ENCODE measurements around the gene ADAM12.
A peak's percentile ranks its signal among the peaks of the same experiment; 100 is the strongest.

The ADAM12 gene

DNA sequence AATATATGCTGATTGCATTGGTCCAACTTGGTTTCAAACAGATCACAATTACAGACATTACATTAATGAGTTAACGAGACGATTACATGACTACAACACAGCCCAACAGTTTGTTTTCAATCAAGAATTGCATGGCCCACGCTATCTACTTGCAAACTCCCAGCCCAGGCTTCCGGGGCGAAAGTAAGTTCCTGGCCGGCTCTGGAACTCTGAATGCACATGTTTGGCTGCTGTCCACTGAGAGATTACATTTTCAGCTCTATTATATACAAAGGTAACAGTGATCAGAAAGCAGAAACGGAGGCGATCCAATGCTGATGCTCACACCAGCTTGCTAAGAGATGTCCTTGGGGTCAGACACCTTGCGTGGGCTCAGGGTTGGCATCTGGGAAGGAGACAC is 285.6 kb downstream of the ADAM12 start:
- no peak for DNase-seq

DNA sequence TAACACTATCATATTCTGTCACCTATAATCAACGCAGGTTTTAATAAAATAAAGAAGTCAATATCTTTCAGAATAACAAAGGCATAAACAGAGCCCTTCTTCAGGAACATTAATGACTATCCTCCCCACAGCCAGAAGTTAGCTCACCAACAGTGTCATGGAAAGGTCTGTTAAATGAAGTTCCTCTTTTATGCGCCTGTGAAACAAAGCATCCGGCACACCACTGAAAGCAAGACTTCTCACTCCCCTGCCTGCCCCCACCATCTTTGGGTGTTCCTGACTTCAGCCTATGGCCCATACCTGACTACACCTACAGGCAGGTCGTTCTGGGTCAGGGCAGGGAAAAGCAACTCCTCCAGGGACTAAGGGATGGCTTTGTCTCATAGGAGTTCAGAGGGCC is 286.5 kb downstream of the ADAM12 start:
- DNase-seq: no peak

DNA sequence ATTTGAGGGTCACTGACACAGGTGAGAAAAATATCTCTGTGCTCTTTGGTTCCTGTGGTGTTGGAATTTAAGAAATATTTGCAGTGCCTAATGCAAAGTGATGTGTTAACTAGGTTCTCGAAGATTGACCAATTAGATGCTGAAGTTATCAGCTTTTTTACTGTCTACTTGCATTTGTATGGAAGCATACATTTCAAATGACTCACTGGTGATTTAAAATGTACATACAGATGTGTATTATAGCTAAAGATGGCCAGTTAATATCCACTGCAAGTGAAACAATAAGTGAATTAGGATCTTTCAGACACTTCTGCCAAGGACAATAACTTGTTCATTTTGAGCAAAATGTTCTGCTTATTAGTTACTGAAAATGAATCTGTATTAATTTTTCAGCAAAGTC is 287.0 kb downstream of the ADAM12 start:
- no peak for DNase-seq

DNA sequence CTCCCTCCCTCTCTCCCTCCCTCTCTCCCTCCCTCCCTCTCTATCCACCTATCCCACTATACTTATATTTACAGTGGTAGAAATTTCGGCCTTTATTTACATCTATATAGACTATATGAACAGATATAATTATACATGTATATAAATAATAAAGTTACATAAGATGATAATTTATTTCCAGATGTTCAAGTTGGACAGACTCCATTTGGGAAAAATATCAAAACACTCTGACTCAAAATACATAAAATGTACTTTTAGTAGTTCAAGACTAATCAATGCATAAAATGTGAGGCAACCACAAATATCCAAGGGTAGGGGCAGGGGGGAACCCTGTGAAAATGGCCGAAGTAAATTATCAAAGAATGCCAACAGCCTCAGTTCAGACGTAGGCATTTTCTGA is 288.9 kb downstream of the ADAM12 start:
- DNase-seq: no peak

DNA sequence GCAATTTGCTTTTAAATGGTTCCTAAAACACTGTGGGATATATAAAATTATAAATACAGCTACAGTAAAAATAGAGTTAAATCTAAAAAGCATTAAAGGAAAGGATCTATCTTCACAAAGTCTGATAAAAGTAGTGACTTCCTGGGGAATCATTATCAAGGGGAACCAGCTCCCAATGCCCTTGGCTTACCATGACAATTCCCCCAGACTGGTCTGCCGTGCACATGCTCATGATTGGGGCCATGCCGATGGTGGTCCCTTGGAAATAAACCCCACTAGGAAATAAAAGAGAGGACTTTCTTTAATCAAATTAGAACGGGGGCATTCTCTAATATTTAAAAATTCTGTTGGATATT is 290.1 kb downstream of the ADAM12 start:
- DNase-seq: no peak

DNA sequence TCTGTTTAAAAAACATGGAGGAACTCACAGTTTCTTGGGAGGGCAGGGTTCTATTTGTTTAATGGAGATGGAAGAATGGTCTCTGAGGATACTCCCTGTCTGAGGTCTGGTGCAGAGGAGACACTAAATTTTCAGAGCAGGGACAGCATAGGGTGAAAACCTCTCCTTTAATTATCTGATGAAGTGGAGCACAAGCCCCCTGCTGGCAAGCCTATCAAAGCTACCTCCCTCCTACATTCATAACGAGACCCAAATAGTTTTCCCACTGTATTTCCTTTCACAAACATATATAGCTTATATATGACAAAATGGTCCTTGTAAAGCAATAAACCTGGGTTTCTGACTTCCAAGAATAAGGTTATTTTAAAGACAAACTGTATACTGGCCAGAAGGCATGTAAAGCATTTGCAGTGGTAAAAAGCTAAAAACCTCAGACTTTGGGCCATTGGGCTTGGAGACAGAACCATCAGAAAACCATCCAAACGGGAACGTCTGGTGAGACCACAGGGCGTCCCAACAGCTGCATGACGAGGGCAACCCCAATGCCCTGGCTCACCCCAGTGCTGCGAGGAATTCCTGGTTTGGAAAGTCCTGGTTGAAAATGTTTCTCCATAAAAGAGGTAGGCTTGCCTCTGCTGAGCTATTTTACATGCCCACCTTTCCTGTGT is 290.6 kb downstream of the ADAM12 start:
- DNase-seq: no peak

DNA sequence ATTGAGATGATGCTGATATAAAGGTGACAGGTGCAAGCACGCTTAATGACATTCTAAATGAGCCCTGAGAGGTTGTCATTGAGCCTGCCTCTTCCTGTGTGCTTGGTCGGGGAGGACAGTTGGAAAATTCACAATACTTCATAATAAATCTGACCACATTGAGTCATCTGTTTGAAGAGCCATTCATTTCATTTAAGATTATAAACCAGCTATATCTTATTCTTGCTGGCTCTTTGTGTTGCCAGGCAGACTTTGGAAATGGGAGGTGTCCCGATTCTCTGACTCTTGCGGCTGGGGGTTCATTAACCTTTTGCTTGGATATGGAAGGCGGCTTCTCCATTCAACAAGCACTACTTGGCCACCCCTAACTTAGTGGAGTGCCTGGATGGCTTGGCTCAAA is 293.7 kb downstream of the ADAM12 start:
- no peak for DNase-seq

DNA sequence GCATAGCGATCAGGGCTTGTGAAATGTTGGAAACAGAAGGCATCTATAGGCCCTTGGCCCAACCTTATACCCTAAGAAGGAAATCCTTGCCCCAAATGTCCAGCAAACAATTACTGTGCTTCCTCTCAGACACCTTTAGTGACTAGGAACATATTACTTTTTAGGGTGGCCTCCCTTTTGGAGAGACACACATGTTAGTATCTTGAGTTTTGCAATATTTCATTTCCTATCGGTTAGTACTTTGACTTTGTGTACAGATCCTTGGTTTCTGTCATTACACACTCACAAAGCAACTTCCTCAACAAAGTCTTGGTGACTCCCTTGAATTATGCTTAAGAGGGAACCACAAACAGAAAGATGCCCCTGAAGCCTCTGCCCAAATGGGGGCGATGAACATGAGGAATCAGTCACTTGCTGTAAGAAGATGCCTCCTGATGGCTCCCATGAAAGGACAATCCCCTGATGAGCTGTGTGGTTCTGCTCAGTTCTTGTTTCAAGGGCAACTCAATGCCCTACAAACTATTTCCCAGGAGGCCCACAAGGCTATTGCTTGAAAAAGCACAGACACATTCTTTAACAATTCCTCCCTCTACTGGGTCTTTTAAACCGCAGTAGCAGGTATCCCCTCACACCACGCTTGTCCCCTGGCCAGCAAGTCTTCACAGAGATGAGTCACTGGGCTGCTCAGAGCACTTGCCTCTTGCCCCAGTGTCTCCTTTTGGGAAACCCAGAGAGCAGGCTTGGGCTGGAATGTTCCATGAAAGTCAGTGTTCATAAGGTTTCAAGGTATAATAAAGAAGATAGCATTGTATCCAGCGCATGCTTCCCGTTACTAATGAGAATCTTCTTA is 295.7 kb downstream of the ADAM12 start:
- no peak for DNase-seq

DNA sequence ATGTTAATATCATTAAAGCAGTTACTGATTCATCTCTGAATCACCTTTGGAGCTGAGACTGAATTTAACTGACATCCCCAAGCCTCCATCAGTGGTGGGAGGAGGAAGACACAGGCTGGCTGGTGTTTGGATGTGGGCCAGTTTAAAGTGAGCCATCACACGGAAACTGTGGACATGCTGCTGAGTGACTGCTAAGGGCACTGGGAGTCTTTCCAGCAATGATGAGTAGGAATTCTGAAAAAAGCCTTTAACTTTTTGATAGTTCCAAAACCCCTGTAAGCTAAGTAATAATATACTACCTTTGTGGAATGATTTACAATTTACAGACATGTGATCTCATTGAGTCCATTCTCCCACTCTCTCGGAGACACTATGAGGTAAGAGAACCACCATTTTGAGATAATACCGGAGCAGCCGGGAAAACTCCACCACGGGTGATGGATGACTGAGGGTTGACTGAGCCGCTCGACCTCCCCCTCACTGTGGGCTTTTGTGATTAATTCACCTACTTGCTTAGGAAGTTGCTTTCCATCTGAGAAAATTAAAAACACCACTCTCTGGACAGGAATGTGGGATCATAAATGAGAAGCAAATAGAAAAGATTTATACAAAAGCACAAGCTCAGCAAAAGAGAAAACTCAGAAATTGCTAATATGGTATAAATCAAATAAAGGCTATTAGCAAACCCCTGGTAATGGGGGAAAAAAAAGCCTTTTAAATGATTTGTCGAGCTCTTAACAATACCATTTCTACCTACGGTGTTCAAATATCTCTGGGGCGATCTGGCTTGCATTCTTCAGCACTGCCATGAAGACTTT is 297.2 kb downstream of the ADAM12 start:
- peak; percentile 78 for DNase-seq

DNA sequence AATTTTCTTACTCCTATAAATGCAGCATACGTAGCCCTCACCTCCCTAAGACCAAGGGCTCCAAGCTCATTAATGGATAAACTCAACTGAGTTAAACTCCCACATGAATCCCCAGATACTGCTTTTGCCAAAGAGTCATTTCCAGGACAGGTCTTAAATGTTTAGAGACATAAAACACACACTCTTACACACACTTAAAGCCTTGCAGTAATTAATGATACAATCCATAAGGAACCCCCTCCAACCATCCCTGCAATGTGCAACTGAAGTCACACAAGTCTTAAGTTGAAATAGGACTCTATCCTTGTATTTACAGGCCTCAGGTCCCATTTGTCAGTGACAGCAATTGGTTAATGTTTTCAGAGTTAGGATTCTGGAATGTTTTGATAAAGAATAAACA is 297.8 kb downstream of the ADAM12 start:
- DNase-seq: no peak

DNA sequence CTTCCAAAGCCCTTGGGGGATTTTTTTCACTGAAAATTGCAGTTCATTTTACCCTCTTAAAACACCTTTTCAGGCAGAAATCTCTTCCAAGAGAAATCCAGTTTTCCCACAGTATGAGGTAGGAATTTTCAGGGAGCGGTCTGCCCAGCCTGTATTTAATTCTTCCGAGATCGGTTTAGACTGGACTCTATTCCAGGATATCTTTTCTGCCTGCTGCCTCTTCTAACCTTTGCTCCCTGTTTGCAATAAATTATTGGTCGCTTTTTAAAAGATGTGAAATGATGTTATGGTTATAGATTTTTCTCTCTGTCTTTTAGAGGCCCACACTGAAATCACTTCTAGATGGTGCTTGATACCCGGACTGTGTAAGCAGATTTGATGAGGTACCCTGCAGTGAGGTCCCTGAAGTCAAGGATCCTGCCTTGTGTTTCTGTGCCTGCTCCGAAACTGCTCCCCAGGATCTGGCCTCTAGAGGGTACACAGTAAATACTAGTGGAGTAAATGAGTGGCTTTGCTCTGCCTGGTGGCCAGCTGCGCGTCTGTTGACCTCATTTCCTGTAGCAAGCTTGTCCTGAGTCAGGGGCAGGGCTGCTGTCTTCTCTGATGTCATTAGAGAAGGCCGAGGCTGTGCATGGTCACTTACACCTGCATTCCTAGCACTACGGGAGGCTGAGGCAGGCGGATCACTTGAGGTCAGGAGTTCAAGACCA is 300.3 kb downstream of the ADAM12 start:
- no peak for DNase-seq

DNA sequence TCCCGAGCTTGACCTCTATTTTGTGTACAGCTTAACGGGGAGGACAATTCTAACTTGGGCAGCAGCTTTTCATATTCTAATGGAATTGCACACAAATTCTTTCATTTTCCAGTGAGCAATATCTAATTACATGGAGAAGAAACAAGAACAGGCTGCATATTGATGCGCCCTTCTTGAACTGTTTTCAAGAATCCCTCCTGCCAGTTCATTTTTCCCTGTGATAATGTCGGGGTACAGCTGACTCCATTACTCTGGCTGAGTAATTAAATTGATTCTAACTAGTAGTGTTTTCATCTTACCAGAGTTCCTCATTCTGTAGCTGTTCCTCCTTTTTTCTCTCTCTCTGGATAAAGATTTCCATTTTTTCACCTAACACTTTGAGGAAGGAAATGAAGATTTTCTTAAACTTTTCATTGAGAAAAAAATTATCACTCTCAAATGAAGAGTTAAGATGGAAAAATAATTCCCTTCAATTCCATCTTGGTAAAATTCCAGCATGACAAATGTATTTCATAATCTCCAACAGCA is 301.1 kb downstream of the ADAM12 start:
- no peak for DNase-seq

DNA sequence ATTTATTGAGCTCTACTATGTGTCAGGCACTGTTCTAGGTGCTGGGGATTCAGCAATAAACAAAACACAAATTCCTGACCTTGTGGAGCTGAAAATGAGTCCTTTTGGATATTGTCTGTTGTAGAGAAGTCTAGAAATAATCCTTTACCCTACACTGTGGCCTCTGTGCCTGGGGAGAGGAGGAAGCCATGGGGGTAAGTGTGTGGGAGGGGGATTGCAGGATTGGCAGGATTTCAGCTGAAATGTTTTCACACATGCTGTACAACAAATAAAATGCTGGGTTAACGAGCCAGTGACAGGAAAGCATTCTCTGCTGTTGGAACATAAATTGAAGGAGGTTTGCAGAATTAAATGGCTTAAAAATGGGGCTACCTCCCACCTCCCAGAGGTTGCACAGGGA is 302.5 kb downstream of the ADAM12 start:
- DNase-seq: no peak

DNA sequence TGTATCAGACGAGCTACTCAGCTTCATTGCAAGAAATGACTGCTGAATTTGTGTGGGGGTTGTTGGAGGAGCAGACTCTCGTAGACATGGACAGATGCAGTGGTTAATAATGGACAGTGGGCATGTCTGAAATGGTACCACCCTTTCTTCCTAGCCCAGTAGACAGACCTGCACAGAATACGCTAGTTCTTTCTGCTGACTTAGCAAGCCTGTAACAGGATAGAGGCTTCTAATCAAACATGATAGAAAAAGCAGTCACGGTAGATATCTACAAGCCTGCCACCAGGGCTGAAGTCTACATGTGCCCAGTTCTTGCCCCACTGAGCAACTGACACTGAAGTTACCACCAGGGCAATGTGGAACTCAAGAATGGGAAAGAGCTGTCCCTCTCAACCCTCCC is 303.9 kb downstream of the ADAM12 start:
- DNase-seq: no peak

DNA sequence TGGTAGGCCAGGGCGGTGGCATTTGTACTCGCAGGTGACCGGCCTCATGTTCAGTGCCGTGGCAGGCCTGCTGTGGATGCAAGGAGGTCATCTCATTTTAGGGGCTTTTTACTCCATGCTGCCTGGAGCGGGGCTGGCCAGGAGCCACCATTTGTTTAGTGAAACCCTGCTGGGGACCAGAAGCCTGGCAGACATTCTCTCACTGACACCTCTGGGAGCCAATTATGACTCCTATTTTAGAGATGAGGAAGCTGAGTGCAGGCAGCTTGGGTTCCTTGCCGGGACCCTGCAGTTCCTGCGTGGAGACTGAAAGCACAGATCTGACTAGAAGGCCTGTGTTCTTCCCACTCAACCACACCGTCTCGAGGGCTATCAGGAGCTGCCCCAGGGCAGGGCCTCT is 305.3 kb downstream of the ADAM12 start:
- no peak for DNase-seq

DNA sequence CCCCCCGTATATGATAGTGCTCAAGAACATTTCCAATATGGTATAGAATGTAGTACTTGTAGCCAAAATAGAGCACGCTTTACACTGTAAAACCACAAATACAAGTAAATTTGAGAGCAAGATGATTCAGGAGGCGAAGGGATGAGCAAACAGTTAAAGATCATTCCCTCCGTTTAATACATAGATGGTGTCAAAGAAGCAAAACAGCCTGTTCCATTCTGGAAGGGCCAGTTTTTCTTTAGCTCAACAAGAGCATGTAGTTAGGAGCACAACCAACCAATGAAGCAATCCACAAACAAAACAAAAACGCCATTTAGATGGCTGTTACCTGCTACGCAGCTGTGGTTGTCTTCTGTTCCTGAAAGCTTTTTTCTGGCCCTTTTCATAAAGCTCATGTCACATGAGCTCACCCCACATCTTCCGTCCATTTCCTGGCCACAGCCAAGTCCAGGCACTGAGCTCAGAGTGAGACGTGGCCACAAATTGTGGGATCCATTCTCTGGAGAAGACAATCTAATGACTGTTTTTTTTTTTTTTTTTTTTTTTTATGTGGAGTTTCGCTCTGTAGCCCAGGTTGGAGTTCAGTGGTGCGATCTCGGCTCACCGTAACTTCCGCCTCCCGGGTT is 306.3 kb downstream of the ADAM12 start:
- no peak for DNase-seq

DNA sequence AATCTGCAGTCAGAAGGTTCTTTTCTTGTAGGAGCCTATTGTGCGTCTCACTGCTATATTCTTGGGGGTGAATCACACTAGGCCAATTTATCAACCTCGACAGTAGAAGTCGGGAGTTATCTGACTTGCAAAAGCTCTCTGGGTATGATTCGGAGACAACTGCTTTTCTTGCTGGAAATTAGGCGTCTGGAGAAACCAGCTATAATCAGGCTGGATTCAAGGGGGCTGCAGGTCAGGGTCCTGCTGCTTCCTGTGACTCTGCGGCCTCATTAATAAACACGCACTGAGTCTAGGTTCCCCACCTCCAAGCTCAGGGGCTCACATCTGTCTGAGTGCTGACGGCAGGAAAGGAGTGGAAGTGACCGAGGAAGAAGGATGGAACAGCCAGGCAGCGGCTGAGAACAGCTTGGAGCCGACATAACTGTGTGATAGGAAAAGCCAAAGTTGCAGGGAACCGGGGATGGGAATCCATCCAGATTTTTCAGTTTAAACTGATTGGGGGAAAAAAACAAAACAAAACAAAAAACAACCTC is 307.3 kb downstream of the ADAM12 start:
- no peak for DNase-seq

DNA sequence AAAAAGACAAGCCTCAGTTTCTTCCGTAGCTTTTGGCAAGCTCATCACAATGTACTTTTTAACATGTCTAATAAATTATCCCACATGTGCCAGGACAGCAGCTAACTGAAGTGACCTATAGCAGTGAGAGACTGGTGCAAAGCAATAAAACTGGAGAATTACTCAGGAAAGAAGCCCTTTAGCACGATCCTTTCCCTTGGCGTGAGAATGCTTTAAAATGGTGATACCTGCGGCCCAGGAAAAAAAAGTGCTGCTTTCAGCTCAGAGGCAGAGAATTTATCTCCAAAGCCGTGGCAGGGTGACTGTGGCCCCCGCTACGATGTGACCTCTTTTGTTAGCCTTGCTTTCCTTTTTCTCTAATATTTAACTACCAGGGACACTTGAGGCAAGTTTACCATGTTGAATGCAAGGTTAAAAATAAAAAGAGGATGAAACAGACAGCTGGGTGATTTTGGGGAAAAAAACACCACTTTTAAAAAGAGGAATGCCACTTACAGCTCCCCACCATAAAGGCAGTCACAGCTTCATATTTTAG is 307.9 kb downstream of the ADAM12 start:
- no peak for DNase-seq

DNA sequence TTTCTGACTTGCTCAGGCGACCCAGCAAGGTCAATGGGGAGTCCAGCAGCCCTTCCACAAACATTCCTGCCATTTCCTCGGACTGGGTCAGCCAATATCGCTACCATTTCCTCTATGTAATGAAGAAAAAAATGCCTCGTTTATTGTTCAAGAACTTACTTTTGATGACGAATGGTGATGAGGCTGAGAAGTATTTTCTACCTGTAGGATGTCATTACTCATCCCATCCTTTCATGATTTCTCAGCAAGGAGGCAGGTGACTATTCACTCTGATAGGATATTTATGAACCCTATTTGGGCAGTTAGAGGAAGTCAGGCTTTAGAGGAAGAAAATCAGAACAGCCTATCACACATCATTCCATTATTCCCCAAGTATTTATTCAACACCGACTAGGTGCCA is 313.3 kb downstream of the ADAM12 start:
- no peak for DNase-seq

DNA sequence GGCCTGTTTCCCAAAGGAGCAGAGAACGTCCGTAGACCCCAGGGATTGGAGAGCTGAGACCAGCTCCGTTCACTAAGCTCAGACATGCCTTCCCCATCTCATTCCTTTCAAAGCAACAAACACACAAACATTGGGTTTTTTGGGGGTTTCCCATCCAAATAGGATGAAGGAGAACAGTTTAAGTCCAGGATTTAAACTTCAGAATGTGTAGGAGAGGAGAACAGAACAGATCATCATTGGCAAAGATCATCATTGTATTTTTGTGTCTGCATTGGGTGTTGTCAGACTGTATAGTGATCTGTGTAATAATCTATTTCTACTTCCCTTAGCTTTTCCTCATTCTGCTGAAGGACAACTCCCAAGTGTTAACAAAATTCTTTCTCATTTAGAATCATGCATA is 314.0 kb downstream of the ADAM12 start:
- DNase-seq: no peak

DNA sequence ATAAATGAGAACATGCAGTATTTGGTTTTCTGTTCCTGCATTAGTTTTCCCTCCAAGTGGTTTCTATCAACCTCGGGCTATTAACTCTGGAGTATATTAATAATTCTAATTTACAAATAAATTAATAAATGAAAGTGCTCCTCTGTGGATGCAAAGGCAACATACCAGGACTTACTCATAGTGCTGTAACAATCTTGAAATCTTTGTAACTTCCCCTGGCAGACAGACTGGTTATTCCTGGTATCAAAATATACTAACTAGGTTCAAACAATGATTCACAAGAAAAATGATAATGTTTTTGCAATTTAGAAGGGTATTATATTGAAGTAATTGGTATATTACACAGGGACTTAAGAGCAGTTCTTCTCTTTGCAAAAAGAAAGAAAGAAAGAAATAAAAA is 314.7 kb downstream of the ADAM12 start:
- DNase-seq: no peak

DNA sequence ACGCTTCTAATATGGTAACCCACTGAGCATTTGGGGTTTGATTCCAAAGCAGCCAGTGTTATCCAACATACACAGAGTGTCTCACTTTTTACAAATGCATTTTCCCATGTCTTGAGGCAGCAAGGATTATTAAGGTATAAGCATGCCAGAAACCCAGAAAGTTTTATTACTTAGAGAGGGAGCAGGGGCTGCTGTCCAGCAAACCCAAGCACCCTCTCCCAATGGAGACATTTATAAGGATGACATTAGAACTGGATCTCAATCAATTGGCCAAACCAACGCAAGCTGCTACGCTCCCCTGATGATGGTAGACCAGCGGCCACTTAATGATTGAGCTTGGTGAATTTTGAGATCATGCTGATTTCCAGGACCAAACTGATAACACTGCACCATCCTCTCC is 315.7 kb downstream of the ADAM12 start:
- no peak for DNase-seq

Measured in GOT3 (cell line).